HG02970 (cell line): ENCODE measurements around the gene CREBRF.
"Not testable (repeated sequence)": the region's sequence is repeated elsewhere in the genome, so short reads cannot be mapped to it uniquely, and the experiment has no call there.

Source experiments
- ATAC-seq: cut with Tn5 transposase; IDR thresholded peaks from one replicate; pipeline ENCODE4 v1.9.1; 2021; ENCODE audit warnings: mild to moderate bottlenecking, moderate library complexity, moderate number of reproducible peaks; ENCODE audit not compliant: unreplicated experiment, low FRiP score

CREBRF gene

DNA sequence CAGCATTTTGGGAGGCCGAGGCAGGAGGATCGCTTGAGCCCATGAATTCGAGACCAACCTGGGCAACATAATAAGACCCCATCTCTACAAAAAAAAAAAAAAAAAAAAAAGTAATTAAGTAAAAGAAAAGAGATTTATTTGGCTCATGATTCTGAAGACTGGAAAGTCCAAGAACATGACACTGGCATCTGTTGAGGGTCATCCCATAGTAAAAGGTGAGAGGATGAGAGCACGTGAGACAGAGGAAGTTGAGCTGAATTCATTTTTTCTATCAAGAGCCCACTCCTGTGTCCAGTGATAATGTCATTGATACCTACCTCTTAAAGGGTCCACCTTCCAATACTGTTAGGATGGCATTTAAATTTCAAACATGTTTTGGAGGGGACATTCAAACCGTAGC is 19.8 kb downstream of the CREBRF start:
- no peak for ATAC-seq

DNA sequence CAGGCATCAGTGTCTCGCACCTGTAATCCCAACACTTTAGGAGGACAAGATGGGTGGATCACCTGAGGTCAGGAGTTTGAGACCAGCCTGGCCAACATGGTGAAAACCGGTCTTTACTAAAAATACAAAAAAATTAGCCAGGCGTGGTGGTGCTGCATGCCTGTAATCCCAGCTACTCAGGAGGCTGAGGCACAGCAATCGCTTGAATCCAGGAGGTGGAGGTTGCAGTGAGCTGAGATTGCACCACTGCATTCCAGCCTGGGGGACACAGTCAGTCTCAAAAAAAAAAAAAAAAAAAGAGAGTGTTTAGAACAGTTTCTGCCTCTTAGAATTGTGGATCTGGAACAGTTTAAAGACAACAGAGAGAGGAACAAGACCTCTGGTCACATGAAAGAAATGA is 20.3 kb downstream of the CREBRF start:
- ATAC-seq = not testable (repeated sequence)

DNA sequence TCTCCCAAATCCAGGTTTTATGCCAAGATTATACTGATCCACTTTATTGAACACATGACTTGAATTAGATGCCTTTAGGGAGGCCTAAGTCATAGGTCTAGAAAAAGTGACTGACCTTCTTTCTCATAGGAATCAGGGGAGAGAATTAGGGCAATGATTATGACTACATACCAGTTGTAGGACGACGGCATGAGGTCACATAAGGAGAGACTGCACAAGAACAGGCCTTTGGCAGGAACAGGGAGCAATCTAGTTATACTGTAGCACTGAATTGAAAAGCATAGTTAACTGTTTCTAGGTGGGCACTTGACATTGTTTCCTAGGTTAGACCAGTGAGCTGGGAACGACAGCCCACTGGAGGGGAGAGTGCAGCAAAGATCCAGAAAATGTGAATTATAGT is 22.7 kb downstream of the CREBRF start:
- no peak for ATAC-seq

DNA sequence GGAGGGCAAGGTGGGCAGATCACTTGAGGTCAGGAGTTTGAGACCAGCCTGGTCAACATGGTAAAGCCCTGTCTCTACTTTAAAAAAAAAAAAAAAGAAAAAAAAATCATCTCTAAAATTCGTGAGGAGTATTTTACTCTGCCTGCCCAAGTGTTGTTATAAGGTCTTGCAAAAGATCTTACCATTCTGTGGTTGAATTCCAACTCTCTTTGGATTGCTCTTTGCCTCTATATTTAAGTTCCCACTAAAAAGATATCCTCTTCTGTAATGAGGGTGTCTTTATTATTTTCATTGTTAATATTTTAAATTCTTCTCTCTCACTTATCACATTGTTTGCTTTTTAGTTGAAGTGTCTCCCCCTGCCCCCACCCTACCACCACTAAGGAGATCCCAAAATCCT is 33.4 kb downstream of the CREBRF start:
- ATAC-seq = no peak

DNA sequence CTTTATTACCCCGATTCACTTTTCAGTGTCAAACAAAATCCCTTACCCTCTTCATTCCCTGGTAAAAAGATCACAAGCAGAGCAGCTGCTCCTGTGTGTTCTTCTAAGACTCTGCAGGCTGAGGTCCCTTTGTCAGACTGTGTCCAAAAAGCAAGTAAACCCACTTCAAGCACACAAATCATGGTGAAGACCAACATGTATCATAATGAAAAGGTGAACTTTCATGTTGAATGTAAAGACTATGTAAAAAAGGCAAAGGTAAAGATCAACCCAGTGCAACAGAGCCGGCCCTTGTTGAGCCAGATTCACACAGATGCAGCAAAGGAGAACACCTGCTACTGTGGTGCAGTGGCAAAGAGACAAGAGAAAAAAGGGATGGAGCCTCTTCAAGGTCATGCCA is 34.5 kb downstream of the CREBRF start:
- no peak for ATAC-seq

DNA sequence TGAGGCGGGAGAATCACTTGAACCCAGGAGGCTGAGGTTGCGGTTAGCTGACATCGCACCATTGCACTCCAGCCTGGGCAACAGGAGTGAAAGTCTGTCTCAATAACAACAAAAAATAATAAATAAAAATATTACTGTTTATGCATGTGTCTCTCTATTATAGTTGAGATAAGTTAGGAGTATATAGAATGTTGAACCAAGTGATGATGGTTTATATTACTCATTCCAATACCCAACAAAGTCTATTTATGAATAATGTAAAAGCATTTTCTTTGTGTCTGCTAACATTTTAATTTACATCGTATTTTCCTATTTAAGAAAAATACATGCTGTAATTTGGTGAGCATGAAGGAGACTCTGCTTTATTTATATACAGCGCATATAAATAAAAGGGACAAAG is 35.8 kb downstream of the CREBRF start:
- no peak for ATAC-seq

DNA sequence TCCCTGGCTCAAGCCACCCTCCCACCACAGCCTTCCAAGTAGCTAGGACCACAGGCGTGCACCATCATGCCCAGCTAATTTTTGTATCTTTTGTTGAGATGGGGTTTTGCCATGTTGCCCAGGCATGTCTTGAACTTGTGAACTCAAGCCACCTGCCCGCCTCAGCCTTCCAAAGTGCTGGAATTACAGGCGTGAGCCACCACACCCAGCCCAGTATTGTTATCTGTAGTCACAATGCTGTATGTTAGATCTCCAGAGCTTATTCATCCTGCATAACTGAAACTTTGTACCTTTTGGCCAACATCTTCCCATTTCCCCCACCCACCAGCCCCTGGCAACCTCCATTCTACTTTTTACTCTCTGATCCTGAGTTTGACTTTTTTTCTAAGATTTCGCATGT is 37.5 kb downstream of the CREBRF start:
- no peak for ATAC-seq

DNA sequence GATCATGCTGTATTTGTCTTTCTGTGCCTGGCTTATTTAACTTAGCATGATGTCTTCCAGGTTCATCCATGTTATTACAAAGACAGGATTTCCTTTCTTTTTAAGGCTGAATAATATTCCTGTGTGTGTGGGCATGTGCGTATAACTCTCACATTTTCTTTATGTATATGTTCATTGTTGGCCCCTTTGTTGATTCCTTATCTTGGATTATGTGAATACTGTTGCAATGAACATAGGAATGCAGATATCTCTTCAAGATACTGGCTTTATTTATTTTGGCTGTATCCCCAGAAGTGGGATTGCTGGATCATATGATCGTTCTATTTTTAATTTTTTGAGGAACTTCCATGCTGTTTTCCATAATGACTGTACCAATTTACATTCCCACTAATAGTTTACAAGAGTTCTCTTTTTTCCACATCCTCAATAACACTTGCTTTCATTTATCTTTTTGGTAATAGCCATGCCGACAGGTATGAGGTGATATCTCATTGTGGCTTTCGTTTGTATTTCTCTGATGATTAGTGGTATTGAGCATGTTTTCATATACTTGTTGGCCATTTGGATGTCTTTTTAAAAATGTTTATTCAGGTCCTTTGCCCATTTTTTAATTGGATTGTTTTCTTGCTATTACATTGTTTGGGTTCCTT is 38.0 kb downstream of the CREBRF start:
- no peak for ATAC-seq

DNA sequence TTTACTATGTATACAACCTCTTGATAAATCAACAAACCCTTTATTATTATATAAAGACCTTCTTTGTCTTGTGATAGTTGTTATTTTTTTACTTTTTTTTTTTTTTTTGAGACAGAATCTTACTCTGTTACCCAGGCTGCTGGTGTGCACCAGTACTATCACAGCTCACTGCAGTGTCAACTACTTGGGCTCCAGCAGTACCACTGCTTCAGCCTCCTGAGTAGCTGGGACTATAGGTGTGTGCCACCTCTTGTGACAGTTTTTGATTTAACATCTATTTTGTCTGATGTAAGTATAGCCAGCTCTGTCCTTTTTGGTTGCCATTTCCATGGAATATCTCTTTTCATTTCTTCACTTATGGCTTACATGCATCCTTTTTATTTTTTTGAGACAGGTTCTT is 42.6 kb downstream of the CREBRF start:
- ATAC-seq = no peak

DNA sequence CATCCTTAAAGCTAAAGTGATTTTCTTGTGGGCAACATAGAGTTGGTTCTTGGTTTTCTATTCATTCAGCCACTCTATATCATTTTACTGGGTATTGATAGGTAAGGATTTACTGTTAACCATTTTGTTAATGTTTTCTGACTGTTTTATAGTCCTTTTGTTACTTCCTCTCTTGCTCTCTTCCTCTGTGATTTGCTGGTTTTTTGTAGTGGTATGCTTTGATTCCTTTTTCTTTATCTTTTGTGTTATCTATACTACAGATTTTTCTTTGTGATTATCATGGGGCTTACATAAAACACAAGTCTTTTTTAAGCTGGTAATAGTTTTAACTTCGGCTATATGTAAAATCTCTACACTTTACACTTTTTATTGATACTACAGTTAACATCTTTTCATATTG is 43.3 kb downstream of the CREBRF start:
- no peak for ATAC-seq

DNA sequence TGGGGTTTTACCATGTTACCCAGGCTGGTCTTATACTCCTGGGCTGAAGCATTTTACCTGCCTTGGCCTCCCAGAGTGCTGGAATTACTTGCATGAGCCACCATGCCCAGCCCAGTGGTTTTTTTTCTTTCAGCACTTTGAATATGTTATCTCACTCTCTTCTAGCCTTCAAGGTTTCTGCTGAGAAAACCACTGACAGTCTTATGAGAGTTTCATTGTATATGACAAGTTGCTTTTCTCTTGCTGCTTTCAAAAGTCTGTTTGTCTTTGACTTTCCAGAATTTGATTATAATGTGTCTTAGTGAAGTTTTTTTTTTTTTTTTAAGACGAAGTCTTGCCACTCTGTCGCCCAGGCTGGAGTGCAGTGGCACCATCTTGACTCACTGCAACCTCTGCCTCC is 45.1 kb downstream of the CREBRF start:
- ATAC-seq = no peak

DNA sequence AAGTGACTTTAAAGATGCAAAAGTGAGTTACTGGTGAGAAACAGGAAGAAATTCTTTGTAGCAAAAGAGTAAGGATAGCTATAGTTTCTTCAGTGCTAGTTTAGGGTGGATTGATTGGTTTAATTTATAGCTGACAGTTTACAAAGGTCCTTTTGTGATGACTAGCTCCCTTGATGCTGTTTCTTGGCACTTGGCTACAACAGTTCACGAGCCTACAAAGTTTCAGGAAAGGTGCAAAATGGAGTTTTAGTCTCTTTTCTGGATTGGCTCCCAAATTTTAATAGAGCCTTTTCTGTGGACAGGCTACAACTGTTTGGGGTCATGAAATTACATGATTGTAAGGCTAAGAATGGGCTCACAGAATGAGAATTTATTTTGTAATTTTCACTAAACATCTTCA is 47.3 kb downstream of the CREBRF start:
- no peak for ATAC-seq

DNA sequence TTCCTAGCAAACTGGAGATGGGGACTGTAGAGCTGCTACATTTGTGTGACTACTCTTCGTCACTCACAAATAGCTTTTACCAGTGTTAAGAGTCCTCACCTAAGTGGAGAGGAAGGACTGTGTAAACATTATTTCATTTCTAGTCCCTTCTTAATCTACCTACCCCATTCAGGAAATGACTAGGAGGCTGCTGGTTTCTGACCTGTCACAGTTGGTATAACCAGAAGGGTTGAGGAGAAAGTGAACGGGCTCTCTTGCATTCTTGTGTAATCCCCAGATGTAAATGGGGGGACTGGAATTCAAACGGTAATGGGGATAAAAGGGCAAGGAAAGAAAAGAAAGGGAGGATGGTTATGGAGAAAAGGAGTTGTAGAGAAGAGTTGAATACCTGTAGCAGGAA is 52.8 kb downstream of the CREBRF start:
- ATAC-seq = no peak

DNA sequence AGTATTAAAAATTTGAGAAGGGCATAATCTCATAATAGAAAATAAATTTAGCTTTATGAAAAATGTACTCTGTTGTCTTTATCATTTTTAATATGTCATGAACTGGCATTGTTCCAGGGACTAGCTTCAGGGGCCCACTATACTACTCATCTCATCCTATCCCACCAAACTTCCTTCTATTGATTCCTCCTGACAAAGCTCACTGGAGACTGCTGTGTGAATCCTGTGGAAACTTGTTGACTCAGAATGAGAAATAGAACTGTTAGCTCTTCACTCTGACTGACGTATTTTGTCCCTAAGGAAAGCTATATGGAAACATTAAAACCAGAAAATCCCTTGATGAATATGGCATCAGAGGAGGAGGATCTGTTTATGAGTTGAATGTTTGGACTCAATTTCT is 58.4 kb downstream of the CREBRF start:
- ATAC-seq = no peak

DNA sequence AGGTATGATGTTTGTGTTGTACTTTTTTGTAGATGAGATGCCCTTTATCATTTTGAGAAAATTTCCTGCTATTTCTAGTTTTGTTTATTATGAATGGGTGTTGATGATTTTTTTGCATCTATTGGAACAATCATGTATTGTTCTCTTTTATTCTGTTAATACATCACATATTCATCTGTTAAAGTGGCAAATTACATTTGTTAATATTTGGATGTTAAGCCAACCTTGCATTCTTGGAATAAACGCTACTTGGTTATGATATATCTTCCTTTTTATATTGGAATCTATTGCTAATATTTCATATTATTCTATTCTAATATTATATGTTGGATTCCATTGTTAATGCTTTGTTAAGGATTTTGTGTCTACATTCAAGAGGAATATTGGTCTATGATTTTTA is 63.6 kb downstream of the CREBRF start:
- ATAC-seq = no peak

DNA sequence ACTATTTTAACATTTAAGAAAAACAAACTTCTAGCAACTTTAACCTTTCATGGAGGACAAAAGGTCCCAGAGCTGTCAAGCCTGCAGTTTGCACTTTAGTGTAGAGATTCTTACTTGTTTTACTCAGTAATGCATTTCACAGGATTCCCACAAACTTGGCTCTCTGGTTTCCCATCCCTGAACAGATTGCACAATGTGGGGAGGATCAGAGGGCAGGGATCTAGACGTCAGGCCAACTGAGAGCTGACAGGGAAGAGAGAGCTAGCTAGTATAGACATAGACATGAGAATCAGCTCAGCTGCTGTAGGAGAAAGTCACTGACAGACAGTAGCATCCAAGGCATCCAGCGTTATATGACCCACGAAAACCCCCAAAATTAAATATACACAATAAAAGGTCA is 67.3 kb downstream of the CREBRF start:
- no peak for ATAC-seq

DNA sequence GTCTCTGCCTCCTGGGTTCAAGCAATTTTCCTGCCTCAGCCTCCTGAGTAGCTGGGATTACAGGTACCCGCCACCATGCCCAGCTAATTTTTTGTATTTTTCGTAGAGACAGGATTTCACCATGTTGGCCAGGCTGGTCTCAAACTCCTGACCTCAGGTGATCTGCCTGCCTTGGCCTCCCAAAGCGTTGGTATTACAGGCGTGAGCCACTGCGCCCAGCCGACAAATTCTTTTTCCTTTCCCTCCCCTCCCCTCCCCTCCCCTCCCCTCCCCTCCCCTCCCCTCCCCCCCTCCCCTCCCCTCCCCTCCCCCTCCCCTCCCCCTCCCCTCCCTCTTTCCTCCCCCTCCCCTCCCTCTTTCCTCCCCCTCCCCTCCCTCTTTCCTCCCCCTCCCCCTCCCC is 76.0 kb downstream of the CREBRF start:
- ATAC-seq = not testable (repeated sequence)

DNA sequence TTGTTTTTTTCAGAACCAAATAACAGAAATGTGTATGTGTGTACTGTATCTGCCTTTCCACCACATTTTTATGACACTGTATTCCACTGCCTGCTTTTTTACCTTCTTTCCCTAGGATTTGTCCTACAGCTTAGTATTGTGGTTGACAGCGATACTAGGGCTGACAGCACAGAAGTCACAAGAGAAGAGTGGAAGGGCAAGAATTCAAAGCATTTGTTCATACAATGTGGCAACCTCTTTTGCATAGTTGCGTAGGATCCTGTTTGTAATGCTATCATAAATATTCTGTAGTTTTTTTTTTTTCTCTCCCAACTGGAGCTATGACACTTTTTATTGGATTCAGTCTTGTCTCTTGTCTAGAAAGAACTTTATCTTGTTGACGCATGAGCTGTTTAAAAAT is 82.6 kb downstream of the CREBRF start:
- ATAC-seq = no peak

DNA sequence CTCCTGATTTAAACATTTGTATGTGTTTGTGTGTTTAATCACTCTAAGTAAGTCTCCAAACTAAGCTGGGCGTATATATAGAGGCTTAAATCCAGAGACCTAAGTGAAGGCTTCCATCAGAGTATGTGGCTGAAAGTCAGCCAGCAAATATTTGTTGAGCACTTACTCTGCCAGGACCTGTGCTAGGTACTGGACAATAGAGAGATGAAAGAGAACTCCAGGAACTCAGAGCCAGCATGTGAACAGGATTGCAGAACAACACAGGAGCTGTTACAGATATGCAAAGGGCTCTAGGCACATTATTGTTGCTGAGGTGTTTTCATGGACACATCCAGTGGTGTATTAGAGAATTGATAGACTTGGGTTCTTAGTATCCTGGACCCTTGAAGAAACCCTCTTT is 83.5 kb downstream of the CREBRF start:
- no peak for ATAC-seq

DNA sequence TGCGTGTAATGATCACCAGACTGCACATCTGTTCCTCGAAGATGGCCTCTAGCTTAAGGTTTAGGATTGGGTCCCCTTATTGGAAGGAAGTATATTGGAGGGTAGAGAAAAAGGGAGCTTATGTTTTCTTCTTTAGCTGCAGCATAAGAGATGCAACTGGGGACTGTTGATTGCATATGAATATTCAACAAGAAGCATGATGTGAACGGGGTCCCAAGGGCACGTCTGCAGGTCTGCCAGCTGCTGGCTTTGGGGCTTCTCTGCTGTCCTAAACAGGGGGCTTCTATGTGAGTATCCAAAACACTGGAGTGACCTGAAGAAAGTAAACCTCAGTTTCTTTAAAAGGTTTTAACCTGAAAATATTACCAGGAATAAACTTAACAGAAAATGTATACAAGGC is 84.6 kb downstream of the CREBRF start:
- ATAC-seq = no peak

DNA sequence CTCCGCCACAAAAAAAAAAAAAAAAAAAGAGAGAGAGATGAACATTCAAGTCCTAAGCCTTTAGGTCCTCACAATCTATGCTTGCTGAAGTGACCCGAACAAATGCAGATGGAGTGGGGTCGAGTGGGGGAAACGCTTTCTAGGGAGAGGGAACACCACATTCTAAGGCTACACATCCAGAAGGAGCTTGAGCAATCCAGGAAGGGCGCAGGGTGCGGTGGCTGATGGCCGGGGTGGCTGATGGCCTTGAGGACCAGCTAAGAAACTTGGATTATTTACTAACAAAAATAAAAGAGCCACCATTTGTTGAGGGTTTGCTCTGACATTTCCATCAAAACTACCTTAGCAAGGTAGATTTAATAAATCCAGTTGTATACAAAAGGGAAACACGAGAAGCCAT is 87.4 kb downstream of the CREBRF start:
- ATAC-seq = no peak

DNA sequence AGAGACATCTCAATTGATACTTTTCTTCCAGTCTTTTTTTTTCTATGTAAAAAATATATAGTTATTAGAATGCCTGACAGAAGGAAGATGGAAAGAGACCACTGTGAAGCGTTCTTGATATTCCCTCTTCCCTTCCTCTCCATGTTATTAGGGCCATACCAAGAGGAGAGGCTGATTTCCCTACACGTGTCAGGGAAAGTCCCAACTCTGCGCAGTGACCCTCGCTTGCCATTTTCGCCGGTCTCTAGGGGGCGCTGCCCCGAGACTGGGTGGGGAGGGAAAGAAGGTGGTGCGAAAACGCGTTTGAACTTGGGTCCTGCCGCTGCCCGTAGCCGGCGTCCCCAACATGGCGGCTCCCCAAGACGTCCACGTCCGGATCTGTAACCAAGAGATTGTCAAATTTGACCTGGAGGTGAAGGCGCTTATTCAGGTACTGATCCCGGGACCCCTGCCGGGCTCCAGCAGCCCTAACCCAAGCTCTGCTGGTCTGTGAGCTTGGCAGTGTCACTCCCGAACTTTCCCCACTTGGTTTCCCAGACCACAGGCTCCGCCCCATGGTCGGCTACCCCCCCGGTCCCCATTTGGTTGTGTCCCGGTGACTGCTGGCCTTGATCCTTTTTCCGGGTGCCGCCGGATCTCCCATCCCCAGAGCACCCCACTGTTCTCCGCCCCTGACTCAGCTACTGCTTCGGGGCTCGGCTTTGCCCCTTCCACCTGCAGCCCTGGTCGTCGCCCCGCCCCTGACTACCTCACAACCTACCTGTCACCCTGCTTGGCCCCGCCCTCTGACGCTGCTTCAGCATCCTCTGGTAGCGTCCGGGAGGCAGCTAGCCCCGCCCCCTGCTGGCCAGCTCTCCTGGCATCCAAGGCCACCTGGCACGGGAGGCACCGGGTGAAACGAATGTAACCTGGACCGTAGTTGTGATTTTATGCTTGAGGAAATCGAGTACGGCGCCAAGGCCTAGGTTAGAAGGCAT is 88.3 kb downstream of the CREBRF start, which contains the start of gene BNIP1:
Gene BNIP1, plus strand, starts transcription at position 332 of the 977 bp plus-strand sequence. Its CDS starts 15 bp downstream, at position 347.
- peak; percentile 90 for ATAC-seq
